HCT116 (cell line): ENCODE measurements around the gene TPRG1L. TPM values are rescaled to one million over a fixed set of nuclear protein-coding genes. Genes with fewer than 3 reads are reported as not detected.

Experiments
- ATAC-seq: fragments of 200-7000 bp; cut with Tn5 transposase; 2 replicates; pipeline ENCODE4 v1.9.1; 2020; ENCODE audit warnings: mild to moderate bottlenecking, moderate library complexity
- BruUV-seq: library from RNA; stranded (reverse); fragments of 400-500 nt; replicated peaks from 2 replicates; lab custom pipeline; 2021; lab: Mats Ljungman, UMichigan
- CTCF ChIA-PET: fragments of 300-600 bp; sonication (Branson Sonifier 250); formaldehyde crosslinking; loops from one replicate; lab custom pipeline; 2021; ENCODE audit warnings: antibody characterized with exemption; lab: Charles Lee
- POLR2A ChIA-PET: fragments of 300-600, 350-600 bp; sonication (Branson Sonifier 250); formaldehyde crosslinking; loops from one replicate; lab custom pipeline; 2021; ENCODE audit warnings: antibody characterized with exemption; lab: Charles Lee
- RAD21 ChIA-PET, 2 experiments: fragments of 300-600 bp; sonication (Branson Sonifier 250); formaldehyde crosslinking; loops; one replicate each; lab custom pipeline; 2023; ENCODE audit warnings: low total read pairs in 2 of 2; ENCODE audit not compliant: uncharacterized antibody in 2 of 2, unreplicated experiment in 2 of 2, low non-redundant PET in 1 of 2; lab: Charles Lee
- DNase-seq: peaks from one replicate; pipeline ENCODE4 v3.0.0-alpha.2; 2010; ENCODE audit warnings: low read depth, low spot score
- H2AFZ ChIP-seq: fragments of 200-600 bp; shearing (Covaris generic), sonication (generic); 2 replicates; pipeline ENCODE4 v1.6.1; 2017; ENCODE audit warnings: low read depth, mixed run types, mixed read lengths, antibody characterized with exemption, low read length; ENCODE audit not compliant: poor library complexity, severe bottlenecking
- H3K27ac ChIP-seq: 2 replicates; pipeline ENCODE4 v1.5.1; 2012; ENCODE audit warnings: low read depth, low read length
- H3K27me3 ChIP-seq: fragments of 200-600 bp; sonication (generic); 2 replicates; pipeline ENCODE4 v1.6.1; 2016; ENCODE audit warnings: mixed run types, low read length, mixed read lengths; ENCODE audit not compliant: insufficient read depth
- H3K36me3 ChIP-seq, 2 experiments: fragments of 200-500 bp in 1 of 2; fragments of 200-600 bp in 1 of 2; sonication (Bioruptor generic) in 1 of 2; sonication (generic) in 1 of 2; 2 replicates each; pipeline versions ENCODE4 v1.5.1 to v1.6.1; 2014 to 2016; ENCODE audit warnings: low read length in 2 of 2, inconsistent platforms in 1 of 2, mixed read lengths in 1 of 2, mixed run types in 1 of 2; ENCODE audit not compliant: insufficient read depth in 2 of 2, control insufficient read depth in 1 of 2
- H3K4me1 ChIP-seq, 2 experiments: fragments of 200-600 bp in 1 of 2; sonication (generic) in 1 of 2; 2 replicates each; pipeline versions ENCODE4 v1.5.1 to v1.6.1; 2012 to 2017; ENCODE audit warnings: low read length in 2 of 2, inconsistent platforms in 1 of 2, mild to moderate bottlenecking in 1 of 2, mixed read lengths in 1 of 2, mixed run types in 1 of 2, moderate library complexity in 1 of 2; ENCODE audit not compliant: insufficient read depth in 2 of 2, control insufficient read depth in 1 of 2
- H3K4me2 ChIP-seq: fragments of 200-600 bp; sonication (generic); 2 replicates; pipeline ENCODE4 v1.6.1; 2017; ENCODE audit warnings: mixed run types, low read length, mixed read lengths
- H3K4me3 ChIP-seq, 2 experiments: fragments of 200-600 bp in 1 of 2; sonication (generic) in 1 of 2; replicated peaks in 1 of 2; 2 replicates each; pipeline ENCODE4 v1.5.1; 2011 to 2016; ENCODE audit warnings: low read length in 2 of 2, control low read depth in 1 of 2, low read depth in 1 of 2, mild to moderate bottlenecking in 1 of 2, mixed read lengths in 1 of 2, mixed run types in 1 of 2
- H3K79me2 ChIP-seq: fragments of 200-600 bp; sonication (generic); 2 replicates; pipeline ENCODE4 v1.6.1; 2017; ENCODE audit warnings: mild to moderate bottlenecking, mixed run types, low read length, moderate library complexity, mixed read lengths; ENCODE audit not compliant: insufficient read depth
- H3K9ac ChIP-seq: fragments of 200-600 bp; sonication (generic); 2 replicates; pipeline ENCODE4 v1.6.1; 2016; ENCODE audit warnings: low read length, mixed read lengths
- H3K9me2 ChIP-seq: fragments of 200-600 bp; sonication (generic), shearing (Covaris generic); 2 replicates; pipeline ENCODE4 v1.6.1; 2017; ENCODE audit warnings: mixed run types, mild to moderate bottlenecking, moderate library complexity; ENCODE audit not compliant: insufficient read depth
- H3K9me3 ChIP-seq, 2 experiments: fragments of 200-500 bp in 1 of 2; fragments of 200-600 bp in 1 of 2; sonication (Bioruptor generic) in 1 of 2; sonication (generic) in 1 of 2; 2 replicates each; pipeline ENCODE4 v1.6.1; 2014 to 2017; ENCODE audit warnings: low read length in 2 of 2, mixed read lengths in 2 of 2, inconsistent platforms in 1 of 2, low read depth in 1 of 2, mild to moderate bottlenecking in 1 of 2, mixed run types in 1 of 2, moderate library complexity in 1 of 2; ENCODE audit not compliant: control insufficient read depth in 1 of 2, insufficient read depth in 1 of 2
- H4K20me1 ChIP-seq: fragments of 200-600 bp; sonication (generic), shearing (Covaris generic); 2 replicates; pipeline ENCODE4 v1.6.1; 2017; ENCODE audit warnings: mixed run types, mild to moderate bottlenecking, moderate library complexity; ENCODE audit not compliant: insufficient read depth
- CTCF ChIP-seq, 3 experiments: fragments of 200-600 bp in 1 of 3; sonication (generic) in 1 of 3; IDR thresholded peaks in 2 of 3; conservative IDR thresholded peaks in 1 of 3; 2 replicates each; pipeline ENCODE4 v1.5.1; 2012 to 2017; ENCODE audit warnings: low read depth in 2 of 3, low read length in 2 of 3, antibody characterized with exemption in 1 of 3, borderline replicate concordance in 1 of 3, control low read depth in 1 of 3, mild to moderate bottlenecking in 1 of 3, mixed read lengths in 1 of 3, mixed run types in 1 of 3, moderate library complexity in 1 of 3; ENCODE audit not compliant: insufficient read depth in 1 of 3
- EGR1 ChIP-seq: IDR thresholded peaks from 2 replicates; pipeline ENCODE4 v1.6.1; 2012; ENCODE audit warnings: low read depth
- ELF1 ChIP-seq: IDR thresholded peaks from 2 replicates; pipeline ENCODE4 v1.6.1; 2012; ENCODE audit warnings: low read depth, borderline replicate concordance
- EZH2 ChIP-seq: fragments of 200-600 bp; sonication (generic); IDR thresholded peaks from 2 replicates; pipeline ENCODE4 v1.6.1; 2017; ENCODE audit warnings: antibody characterized with exemption, mixed run types
- EZH2phosphoT487 ChIP-seq: fragments of 200-600 bp; IDR thresholded peaks from 2 replicates; pipeline ENCODE4 v1.6.1; 2018; ENCODE audit warnings: antibody characterized with exemption, borderline replicate concordance
- FOSL1 ChIP-seq: IDR thresholded peaks from 2 replicates; pipeline ENCODE4 v1.6.1; 2012; ENCODE audit warnings: low read depth
- TCF7L2 ChIP-seq: IDR thresholded peaks from 2 replicates; pipeline ENCODE4 v1.7.0; 2011; ENCODE audit warnings: borderline replicate concordance, inconsistent platforms; ENCODE audit not compliant: insufficient read depth, insufficient read length; ENCODE audit errors: extremely low read depth
- intact Hi-C: fragments of 100-400 bp; cut with micrococcal nuclease; formaldehyde crosslinking; loops from 2 replicates; pipeline ENCODE4 v1.10.0; 2022
- total RNA-seq: library from RNA; stranded (reverse); gene quantifications from one replicate; pipeline ENCODE4 v1.2.1, GENCODE V29; 2021; ENCODE audit not compliant: unreplicated experiment
- TF ChIP-seq, protein P1 (sequence below): IDR thresholded peaks from 2 replicates; pipeline ENCODE4 v1.6.1; 2011; ENCODE audit warnings: mild to moderate bottlenecking, low read length, moderate library complexity; ENCODE audit not compliant: insufficient replicate concordance; ENCODE audit errors: extremely low read depth
- TF ChIP-seq, protein P2 (sequence below): IDR thresholded peaks from 2 replicates; pipeline ENCODE4 v1.6.1; 2012; ENCODE audit warnings: low read depth
- TF ChIP-seq, protein P3 (sequence below): IDR thresholded peaks from 2 replicates; pipeline ENCODE4 v1.6.1; 2012

Gene TPRG1L
- total RNA-seq, 1 experiment from 2014 or later, result 25.6 TPM

GRCh38 chr1:3675436-3675835 is 50.6 kb downstream of the TPRG1L start (continued):
- TF ChIP-seq, protein P1, sequence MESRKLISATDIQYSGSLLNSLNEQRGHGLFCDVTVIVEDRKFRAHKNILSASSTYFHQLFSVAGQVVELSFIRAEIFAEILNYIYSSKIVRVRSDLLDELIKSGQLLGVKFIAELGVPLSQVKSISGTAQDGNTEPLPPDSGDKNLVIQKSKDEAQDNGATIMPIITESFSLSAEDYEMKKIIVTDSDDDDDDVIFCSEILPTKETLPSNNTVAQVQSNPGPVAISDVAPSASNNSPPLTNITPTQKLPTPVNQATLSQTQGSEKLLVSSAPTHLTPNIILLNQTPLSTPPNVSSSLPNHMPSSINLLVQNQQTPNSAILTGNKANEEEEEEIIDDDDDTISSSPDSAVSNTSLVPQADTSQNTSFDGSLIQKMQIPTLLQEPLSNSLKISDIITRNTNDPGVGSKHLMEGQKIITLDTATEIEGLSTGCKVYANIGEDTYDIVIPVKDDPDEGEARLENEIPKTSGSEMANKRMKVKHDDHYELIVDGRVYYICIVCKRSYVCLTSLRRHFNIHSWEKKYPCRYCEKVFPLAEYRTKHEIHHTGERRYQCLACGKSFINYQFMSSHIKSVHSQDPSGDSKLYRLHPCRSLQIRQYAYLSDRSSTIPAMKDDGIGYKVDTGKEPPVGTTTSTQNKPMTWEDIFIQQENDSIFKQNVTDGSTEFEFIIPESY, result no peak
- TF ChIP-seq TCF7L2, result no peak
- no peak for TF ChIP-seq ELF1

GRCh38 chr1:3676581-3677470 is 52.0 kb downstream of the TPRG1L start:
- Histone ChIP-seq H3K9ac (no peak overlapping the region), H3K27me3 (no peaks in the 10 kb centered on the region), H3K9me2 (no peaks in the 10 kb centered on the region), H3K4me2 (no peak overlapping the region), H3K79me2 (peaks cover 32% of the 10 kb centered on the region), H3K4me3 (no peak overlapping the region), H4K20me1 (no peaks in the 10 kb centered on the region; the same call in 1 of the 2 replicates), H3K4me1 (peaks cover 22 to 47% of the 10 kb centered on the region in 2 experiments), H3K36me3 (no peaks in the 10 kb centered on the region), H3K27ac (no peak overlapping the region; the same call in 1 of the 2 replicates), H2AFZ (no peak overlapping the region), H3K9me3 (no peaks in the 10 kb centered on the region)
- ChIA-PET RAD21 (no interaction called here), POLR2A (no interaction called here), CTCF (no interaction called here)
- intact Hi-C loops, result no loop called here
- ATAC-seq (no peak), DNase-seq (no peak)
- BruUV-seq, result no TSS peak
- TF ChIP-seq EZH2, result no peak
- TF ChIP-seq, protein P2, sequence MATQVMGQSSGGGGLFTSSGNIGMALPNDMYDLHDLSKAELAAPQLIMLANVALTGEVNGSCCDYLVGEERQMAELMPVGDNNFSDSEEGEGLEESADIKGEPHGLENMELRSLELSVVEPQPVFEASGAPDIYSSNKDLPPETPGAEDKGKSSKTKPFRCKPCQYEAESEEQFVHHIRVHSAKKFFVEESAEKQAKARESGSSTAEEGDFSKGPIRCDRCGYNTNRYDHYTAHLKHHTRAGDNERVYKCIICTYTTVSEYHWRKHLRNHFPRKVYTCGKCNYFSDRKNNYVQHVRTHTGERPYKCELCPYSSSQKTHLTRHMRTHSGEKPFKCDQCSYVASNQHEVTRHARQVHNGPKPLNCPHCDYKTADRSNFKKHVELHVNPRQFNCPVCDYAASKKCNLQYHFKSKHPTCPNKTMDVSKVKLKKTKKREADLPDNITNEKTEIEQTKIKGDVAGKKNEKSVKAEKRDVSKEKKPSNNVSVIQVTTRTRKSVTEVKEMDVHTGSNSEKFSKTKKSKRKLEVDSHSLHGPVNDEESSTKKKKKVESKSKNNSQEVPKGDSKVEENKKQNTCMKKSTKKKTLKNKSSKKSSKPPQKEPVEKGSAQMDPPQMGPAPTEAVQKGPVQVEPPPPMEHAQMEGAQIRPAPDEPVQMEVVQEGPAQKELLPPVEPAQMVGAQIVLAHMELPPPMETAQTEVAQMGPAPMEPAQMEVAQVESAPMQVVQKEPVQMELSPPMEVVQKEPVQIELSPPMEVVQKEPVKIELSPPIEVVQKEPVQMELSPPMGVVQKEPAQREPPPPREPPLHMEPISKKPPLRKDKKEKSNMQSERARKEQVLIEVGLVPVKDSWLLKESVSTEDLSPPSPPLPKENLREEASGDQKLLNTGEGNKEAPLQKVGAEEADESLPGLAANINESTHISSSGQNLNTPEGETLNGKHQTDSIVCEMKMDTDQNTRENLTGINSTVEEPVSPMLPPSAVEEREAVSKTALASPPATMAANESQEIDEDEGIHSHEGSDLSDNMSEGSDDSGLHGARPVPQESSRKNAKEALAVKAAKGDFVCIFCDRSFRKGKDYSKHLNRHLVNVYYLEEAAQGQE, result no peak
- TF ChIP-seq, protein P1, result no peak
- TF ChIP-seq, protein P3, sequence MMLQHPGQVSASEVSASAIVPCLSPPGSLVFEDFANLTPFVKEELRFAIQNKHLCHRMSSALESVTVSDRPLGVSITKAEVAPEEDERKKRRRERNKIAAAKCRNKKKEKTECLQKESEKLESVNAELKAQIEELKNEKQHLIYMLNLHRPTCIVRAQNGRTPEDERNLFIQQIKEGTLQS, result no peak
- TF ChIP-seq EGR1, result no peak
- TF ChIP-seq CTCF (IDR thresholded peaks at IDR 0.05 in 2 of 3, conservative IDR thresholded peaks at IDR 0.05 in 1 of 3; ENCODE audit: borderline replicate concordance in 1 of 3, insufficient read depth in 1 of 3, low read depth in 2 of 3, low read length in 2 of 3), result no peak
- TF ChIP-seq FOSL1, result no peak
- TF ChIP-seq ELF1, result no peak
- TF ChIP-seq TCF7L2, result no peak
- no peak for TF ChIP-seq EZH2phosphoT487
